ENCODE results near the gene CDKAL1. TPM values are rescaled to one million over a fixed set of nuclear protein-coding genes. Genes with fewer than 3 reads are reported as not detected.

The CDKAL1 gene
- total and polyA plus RNA-seq, 4 donors = 2.0 to 12.9 (median 6.7) TPM

- Histone ChIP-seq H3K4me1 (ENCODE audit: control insufficient read depth in 4 of 4, insufficient read depth in 4 of 4, low read length in 3 of 4) (peaks cover 0 to 5% (median 0%) of the 10 kb centered on the region in 4 donors), H3K4me3 (ENCODE audit: low read depth in 1 of 3, low read length in 3 of 3) (no peak overlapping the region), H3K27ac (ENCODE audit: low read depth in 1 of 2, low read length in 2 of 2) (no peak overlapping the region), H3K9ac (ENCODE audit: low read depth in 1 of 2, low read length in 2 of 2) (no peak overlapping the region), H3K27me3 (ENCODE audit: control insufficient read depth in 4 of 4, insufficient read depth in 4 of 4, low read length in 3 of 4) (no peaks in the 10 kb centered on the region), H3K36me3 (ENCODE audit: control insufficient read depth in 4 of 4, insufficient read depth in 3 of 4, low read depth in 1 of 4, low read length in 3 of 4) (no peaks in the 10 kb centered on the region), H3K9me3 (ENCODE audit: control insufficient read depth in 4 of 4, low read length in 3 of 4) (no peaks in the 10 kb centered on the region)
- 97% methylated on average over 3 of the region's 3 CpGs for WGBS
- TF ChIP-seq HNF4G (IDR thresholded peaks at IDR 0.05) (no peak), ZBTB33 (IDR thresholded peaks at IDR 0.05) (no peak)
- no peak for DNase-seq (ENCODE audit: low spot score)
Observed at GRCh38 chr6:20684474-20684873, 150.2 kb downstream of the CDKAL1 start.

GRCh38 chr6:20686142-20686541, 151.9 kb downstream of the CDKAL1 start:
- Histone ChIP-seq H3K9ac (ENCODE audit: low read depth in 1 of 2, low read length in 2 of 2) (no peak overlapping the region), H3K9me3 (ENCODE audit: control insufficient read depth in 4 of 4, low read length in 3 of 4) (no peaks in the 10 kb centered on the region), H3K27ac (ENCODE audit: low read depth in 1 of 2, low read length in 2 of 2) (no peak overlapping the region), H3K36me3 (ENCODE audit: control insufficient read depth in 4 of 4, insufficient read depth in 3 of 4, low read depth in 1 of 4, low read length in 3 of 4) (no peaks in the 10 kb centered on the region), H3K4me1 (ENCODE audit: control insufficient read depth in 4 of 4, insufficient read depth in 4 of 4, low read length in 3 of 4) (peaks cover 0 to 3% (median 0%) of the 10 kb centered on the region in 4 donors), H3K4me3 (ENCODE audit: low read depth in 1 of 3, low read length in 3 of 3) (no peak overlapping the region), H3K27me3 (ENCODE audit: control insufficient read depth in 4 of 4, insufficient read depth in 4 of 4, low read length in 3 of 4) (no peaks in the 10 kb centered on the region)
- WGBS = 97% methylated on average over 6 of the region's 6 CpGs
- DNase-seq (ENCODE audit: low spot score) = no peak
- TF ChIP-seq HNF4G (IDR thresholded peaks at IDR 0.05) (no peak), NR2F2 (IDR thresholded peaks at IDR 0.05) (no peak), REST (IDR thresholded peaks at IDR 0.05) (no peak), JUND (IDR thresholded peaks at IDR 0.05) (no peak), YY1 (IDR thresholded peaks at IDR 0.05) (no peak)

- no peak overlapping the region for H3K9ac ChIP-seq (ENCODE audit: low read depth in 1 of 2, low read length in 2 of 2)
- no peaks in the 10 kb centered on the region for H3K4me1 ChIP-seq (ENCODE audit: control insufficient read depth in 4 of 4, insufficient read depth in 4 of 4, low read length in 3 of 4)
- no peak for DNase-seq (ENCODE audit: low spot score)
- TF ChIP-seq TAF1 (conservative IDR thresholded peaks at IDR 0.05) (no peak), HNF4G (IDR thresholded peaks at IDR 0.05) (no peak), YY1 (IDR thresholded peaks at IDR 0.05) (no peak), FOXA2 (IDR thresholded peaks at IDR 0.05) (no peak), GABPA (IDR thresholded peaks at IDR 0.05 in 1 of 2, conservative IDR thresholded peaks at IDR 0.05 in 1 of 2) (no peak), MAX (IDR thresholded peaks at IDR 0.05) (no peak), REST (IDR thresholded peaks at IDR 0.05) (no peak), CTCF (IDR thresholded peaks at IDR 0.05; ENCODE audit: low read depth, low read length, missing input control) (no peak)
- H3K27ac ChIP-seq (ENCODE audit: low read depth in 1 of 2, low read length in 2 of 2) = no peak overlapping the region
- H3K27me3 ChIP-seq (ENCODE audit: control insufficient read depth in 4 of 4, insufficient read depth in 4 of 4, low read length in 3 of 4) = no peaks in the 10 kb centered on the region
- no peaks in the 10 kb centered on the region for H3K9me3 ChIP-seq (ENCODE audit: control insufficient read depth in 4 of 4, low read length in 3 of 4)
- 96% methylated on average over 2 of the region's 2 CpGs for WGBS
- no peaks in the 10 kb centered on the region for H3K36me3 ChIP-seq (ENCODE audit: control insufficient read depth in 4 of 4, insufficient read depth in 3 of 4, low read depth in 1 of 4, low read length in 3 of 4)
- H3K4me3 ChIP-seq (ENCODE audit: low read depth in 1 of 3, low read length in 3 of 3) = no peak overlapping the region
Observed at GRCh38 chr6:20687494-20687893, 153.2 kb downstream of the CDKAL1 start.

Data from liver (tissue), 9 donors.